Activated naive CD4-positive, alpha-beta T cell treated with anti-CD3 and anti-CD28 coated beads, Interleukin-2, amount 50 U/mL, for 24 hours (primary cell): Measurements from ENCODE around the gene WDR91.

Experiments
- H3K27ac Mint-ChIP-seq: one replicate; pipeline ENCODE4 v1.8.0; 2021; ENCODE audit warnings: mild to moderate bottlenecking, mixed read lengths
- H3K27me3 Mint-ChIP-seq: one replicate; pipeline ENCODE4 v1.8.0; 2021; ENCODE audit warnings: mixed read lengths
- H3K36me3 Mint-ChIP-seq: one replicate; pipeline ENCODE4 v1.8.0; 2021; ENCODE audit warnings: mixed read lengths
- H3K4me1 Mint-ChIP-seq: one replicate; pipeline ENCODE4 v1.8.0; 2021; ENCODE audit warnings: mixed read lengths
- H3K4me3 Mint-ChIP-seq: one replicate; pipeline ENCODE4 v1.8.0; 2021; ENCODE audit warnings: mild to moderate bottlenecking, mixed read lengths
- H3K9me3 Mint-ChIP-seq: one replicate; pipeline ENCODE4 v1.8.0; 2021; ENCODE audit warnings: mixed read lengths

Gene WDR91

GRCh38 chr7:135211179-135211945 is at the start of gene WDR91:
TSS of gene WDR91 (minus strand) at chr7:135211526. CDS start at chr7:135211502, 24 bp downstream.
- peak within 1 kb of the TSS; percentile 97 for H3K4me3 Mint-ChIP-seq
- H3K27ac Mint-ChIP-seq = peak within 1 kb of the TSS; percentile 98
- peaks cover 3% of the 10 kb centered on the region for H3K36me3 Mint-ChIP-seq
- no peaks in the 10 kb centered on the region for H3K9me3 Mint-ChIP-seq
- peaks cover 45% of the 10 kb centered on the region for H3K4me1 Mint-ChIP-seq
- H3K27me3 Mint-ChIP-seq = no peaks in the 10 kb centered on the region

- H3K27ac Mint-ChIP-seq = no peak overlapping the region
- H3K36me3 Mint-ChIP-seq = peaks cover 2% of the 10 kb centered on the region
- H3K4me1 Mint-ChIP-seq = no peaks in the 10 kb centered on the region
- no peak overlapping the region for H3K4me3 Mint-ChIP-seq
- H3K27me3 Mint-ChIP-seq = peaks cover 2% of the 10 kb centered on the region
- peaks cover 11% of the 10 kb centered on the region for H3K9me3 Mint-ChIP-seq
Measured at GRCh38 chr7:135260470-135260869, 49.1 kb upstream of the WDR91 start.

- Mint-ChIP-seq H3K4me1 (no peaks in the 10 kb centered on the region), H3K27ac (no peak overlapping the region), H3K9me3 (peaks cover 8% of the 10 kb centered on the region), H3K4me3 (no peak overlapping the region), H3K36me3 (peaks cover 2% of the 10 kb centered on the region), H3K27me3 (peaks cover 2% of the 10 kb centered on the region)
Measured at GRCh38 chr7:135259702-135260101, 48.4 kb upstream of the WDR91 start.

GRCh38 chr7:135258585-135258984 is 47.3 kb upstream of the WDR91 start:
- no peak overlapping the region for H3K27ac Mint-ChIP-seq
- H3K9me3 Mint-ChIP-seq = peaks cover 5% of the 10 kb centered on the region
- H3K4me1 Mint-ChIP-seq = no peaks in the 10 kb centered on the region
- H3K36me3 Mint-ChIP-seq = peaks cover 2% of the 10 kb centered on the region
- H3K4me3 Mint-ChIP-seq = no peak overlapping the region
- peaks cover 2% of the 10 kb centered on the region for H3K27me3 Mint-ChIP-seq

GRCh38 chr7:135257790-135258189 is 46.5 kb upstream of the WDR91 start:
- Mint-ChIP-seq H3K27me3 (peaks cover 2% of the 10 kb centered on the region), H3K9me3 (peaks cover 4% of the 10 kb centered on the region), H3K27ac (no peak overlapping the region), H3K4me1 (no peaks in the 10 kb centered on the region), H3K4me3 (no peak overlapping the region), H3K36me3 (peaks cover 2% of the 10 kb centered on the region)

GRCh38 chr7:135253851-135254771 is 42.8 kb upstream of the WDR91 start:
- Mint-ChIP-seq H3K9me3 (no peaks in the 10 kb centered on the region), H3K4me3 (no peak overlapping the region), H3K36me3 (no peaks in the 10 kb centered on the region), H3K27me3 (no peaks in the 10 kb centered on the region), H3K27ac (no peak overlapping the region), H3K4me1 (peaks cover 7% of the 10 kb centered on the region)

GRCh38 chr7:135251496-135252391 is 40.4 kb upstream of the WDR91 start:
- Mint-ChIP-seq H3K4me1 (peaks cover 7% of the 10 kb centered on the region), H3K9me3 (no peaks in the 10 kb centered on the region), H3K4me3 (no peak overlapping the region), H3K27ac (peak overlapping the region; percentile 10), H3K27me3 (no peaks in the 10 kb centered on the region), H3K36me3 (no peaks in the 10 kb centered on the region)

GRCh38 chr7:135248546-135248945 is 37.2 kb upstream of the WDR91 start:
- H3K4me1 Mint-ChIP-seq = peaks cover 7% of the 10 kb centered on the region
- H3K27me3 Mint-ChIP-seq = no peaks in the 10 kb centered on the region
- H3K36me3 Mint-ChIP-seq = no peaks in the 10 kb centered on the region
- H3K27ac Mint-ChIP-seq = no peak overlapping the region
- H3K9me3 Mint-ChIP-seq = no peaks in the 10 kb centered on the region
- no peak overlapping the region for H3K4me3 Mint-ChIP-seq

- no peaks in the 10 kb centered on the region for H3K36me3 Mint-ChIP-seq
- peaks cover 7% of the 10 kb centered on the region for H3K4me1 Mint-ChIP-seq
- no peaks in the 10 kb centered on the region for H3K9me3 Mint-ChIP-seq
- H3K27me3 Mint-ChIP-seq = no peaks in the 10 kb centered on the region
- no peak overlapping the region for H3K4me3 Mint-ChIP-seq
- no peak overlapping the region for H3K27ac Mint-ChIP-seq
Measured at GRCh38 chr7:135247746-135248471, 36.6 kb upstream of the WDR91 start.

- Mint-ChIP-seq H3K36me3 (no peaks in the 10 kb centered on the region), H3K27me3 (no peaks in the 10 kb centered on the region), H3K27ac (no peak overlapping the region), H3K9me3 (no peaks in the 10 kb centered on the region), H3K4me3 (no peak overlapping the region), H3K4me1 (no peaks in the 10 kb centered on the region)
Measured at GRCh38 chr7:135246191-135246825, 35.0 kb upstream of the WDR91 start.

GRCh38 chr7:135245226-135246190 is 34.2 kb upstream of the WDR91 start:
- no peaks in the 10 kb centered on the region for H3K4me1 Mint-ChIP-seq
- no peaks in the 10 kb centered on the region for H3K36me3 Mint-ChIP-seq
- no peak overlapping the region for H3K27ac Mint-ChIP-seq
- no peaks in the 10 kb centered on the region for H3K27me3 Mint-ChIP-seq
- H3K9me3 Mint-ChIP-seq = no peaks in the 10 kb centered on the region
- H3K4me3 Mint-ChIP-seq = no peak overlapping the region

- Mint-ChIP-seq H3K27me3 (no peaks in the 10 kb centered on the region), H3K9me3 (no peaks in the 10 kb centered on the region), H3K36me3 (no peaks in the 10 kb centered on the region), H3K4me1 (no peaks in the 10 kb centered on the region), H3K4me3 (no peak overlapping the region), H3K27ac (no peak overlapping the region)
Measured at GRCh38 chr7:135242096-135242684, 30.9 kb upstream of the WDR91 start.

GRCh38 chr7:135240441-135240840 is 29.1 kb upstream of the WDR91 start:
- H3K27ac Mint-ChIP-seq = no peak overlapping the region
- H3K4me3 Mint-ChIP-seq = no peak overlapping the region
- no peaks in the 10 kb centered on the region for H3K9me3 Mint-ChIP-seq
- H3K4me1 Mint-ChIP-seq = peaks cover 4% of the 10 kb centered on the region
- H3K36me3 Mint-ChIP-seq = no peaks in the 10 kb centered on the region
- H3K27me3 Mint-ChIP-seq = no peaks in the 10 kb centered on the region
